ENCODE results near the gene RITA1.

The RITA1 gene

DNA sequence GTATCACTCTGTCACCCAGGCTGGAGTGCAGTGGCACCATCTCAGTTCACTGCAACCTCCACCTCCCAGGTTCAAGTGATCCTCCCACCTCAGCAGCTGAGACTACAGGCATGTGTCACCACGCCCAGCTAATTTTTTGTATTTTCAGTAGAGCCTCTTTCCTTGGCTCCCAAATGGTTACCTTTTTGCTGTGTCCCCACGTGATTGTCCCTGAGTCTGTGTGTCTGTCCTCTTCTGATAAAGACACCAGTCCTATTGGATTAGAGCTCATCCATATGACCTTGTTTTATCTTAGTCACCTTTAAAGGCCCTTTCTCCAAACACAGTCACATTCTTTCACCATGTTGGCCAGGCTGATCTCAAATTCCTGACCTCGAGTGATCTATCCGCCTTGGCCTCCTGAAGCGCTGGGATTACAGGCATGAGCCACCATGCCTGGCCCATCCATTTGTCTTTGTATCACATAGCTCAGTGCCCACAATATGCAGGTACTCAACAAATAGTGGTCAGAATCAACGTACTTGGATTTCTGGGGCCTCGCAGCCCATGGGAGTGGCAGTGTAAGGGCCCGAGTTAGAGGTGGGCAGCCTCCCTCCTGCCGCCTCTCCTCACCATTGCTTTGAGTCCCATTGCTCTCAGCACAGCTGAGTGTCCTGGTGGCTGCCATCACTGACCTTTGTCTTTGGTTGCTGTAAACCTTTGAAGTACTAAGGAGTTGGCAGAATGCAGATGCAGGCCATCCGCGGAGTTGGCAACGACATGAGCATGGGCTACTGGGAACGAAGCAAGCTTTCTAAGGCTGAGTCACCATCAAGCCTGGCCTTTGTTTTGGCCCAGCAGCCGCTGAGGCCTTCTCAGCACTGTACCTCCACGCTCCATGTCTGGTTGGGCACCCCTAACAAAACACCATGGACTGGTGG lies 45.1 kb downstream of the RITA1 start:
- H3K4me1 ChIP-seq (ENCODE audit: control insufficient read depth, insufficient read depth, low read length): peaks cover 31% of the 10 kb centered on the region
- peaks cover 46% of the 10 kb centered on the region for H3K36me3 ChIP-seq (ENCODE audit: insufficient read depth, low read length)
- no peak overlapping the region for H3K4me3 ChIP-seq (ENCODE audit: low read length)
- no peaks in the 10 kb centered on the region for H3K9me3 ChIP-seq (replicated peaks; ENCODE audit: low read length)
- no peak overlapping the region for H3K4me2 ChIP-seq (ENCODE audit: low read length)
- no peak overlapping the region for H3K9ac ChIP-seq (ENCODE audit: low read depth, low read length)
- H3K27me3 ChIP-seq (ENCODE audit: control insufficient read depth, insufficient read depth, low read length): no peaks in the 10 kb centered on the region

DNA sequence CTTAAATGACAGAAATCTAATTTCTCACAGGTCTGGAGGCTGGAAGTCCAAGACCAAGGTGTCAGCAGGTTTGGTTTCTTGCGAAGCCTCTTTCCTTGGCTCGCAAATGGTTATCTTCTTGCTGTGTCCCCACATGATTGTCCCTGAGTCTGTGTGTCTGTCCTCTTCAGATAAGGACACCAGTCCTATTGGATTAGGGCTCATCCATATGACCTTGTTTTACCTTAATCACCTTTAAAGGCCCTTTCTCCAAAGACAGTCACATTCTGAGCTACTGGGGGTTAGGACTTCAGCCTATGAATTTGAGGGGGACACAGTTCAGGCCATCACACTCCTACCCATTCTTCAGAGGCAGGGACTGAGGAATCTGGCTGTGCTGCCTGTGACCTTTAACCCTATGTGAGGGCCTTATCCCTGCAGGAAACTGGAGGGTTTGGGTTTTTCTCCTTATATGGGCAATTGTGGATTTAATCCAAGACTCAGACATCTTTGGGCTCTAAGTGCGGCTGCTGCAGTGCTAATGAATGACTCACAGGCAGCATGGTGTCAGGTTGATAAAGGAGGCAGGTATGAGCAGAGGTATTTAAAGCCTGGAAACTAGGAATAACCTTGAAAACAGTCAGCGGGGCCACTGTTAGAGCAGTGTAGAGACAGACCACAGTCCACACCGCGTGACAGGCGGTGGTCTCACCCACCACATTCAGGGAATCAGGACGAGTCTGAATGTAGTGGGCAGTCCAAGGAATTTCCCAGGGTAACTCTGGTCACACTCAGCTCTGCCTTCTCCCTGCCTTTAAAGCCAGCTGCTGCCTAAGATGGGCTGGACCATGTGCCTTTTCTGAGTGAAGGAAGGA lies 45.9 kb downstream of the RITA1 start:
- no peak overlapping the region for H3K4me3 ChIP-seq (ENCODE audit: low read length)
- no peaks in the 10 kb centered on the region for H3K27me3 ChIP-seq (ENCODE audit: control insufficient read depth, insufficient read depth, low read length)
- H3K4me2 ChIP-seq (ENCODE audit: low read length): no peak overlapping the region
- H3K4me1 ChIP-seq (ENCODE audit: control insufficient read depth, insufficient read depth, low read length): peaks cover 38% of the 10 kb centered on the region
- no peak overlapping the region for H3K9ac ChIP-seq (ENCODE audit: low read depth, low read length)
- H3K36me3 ChIP-seq (ENCODE audit: insufficient read depth, low read length): peaks cover 46% of the 10 kb centered on the region
- H3K9me3 ChIP-seq (replicated peaks; ENCODE audit: low read length): no peaks in the 10 kb centered on the region

DNA sequence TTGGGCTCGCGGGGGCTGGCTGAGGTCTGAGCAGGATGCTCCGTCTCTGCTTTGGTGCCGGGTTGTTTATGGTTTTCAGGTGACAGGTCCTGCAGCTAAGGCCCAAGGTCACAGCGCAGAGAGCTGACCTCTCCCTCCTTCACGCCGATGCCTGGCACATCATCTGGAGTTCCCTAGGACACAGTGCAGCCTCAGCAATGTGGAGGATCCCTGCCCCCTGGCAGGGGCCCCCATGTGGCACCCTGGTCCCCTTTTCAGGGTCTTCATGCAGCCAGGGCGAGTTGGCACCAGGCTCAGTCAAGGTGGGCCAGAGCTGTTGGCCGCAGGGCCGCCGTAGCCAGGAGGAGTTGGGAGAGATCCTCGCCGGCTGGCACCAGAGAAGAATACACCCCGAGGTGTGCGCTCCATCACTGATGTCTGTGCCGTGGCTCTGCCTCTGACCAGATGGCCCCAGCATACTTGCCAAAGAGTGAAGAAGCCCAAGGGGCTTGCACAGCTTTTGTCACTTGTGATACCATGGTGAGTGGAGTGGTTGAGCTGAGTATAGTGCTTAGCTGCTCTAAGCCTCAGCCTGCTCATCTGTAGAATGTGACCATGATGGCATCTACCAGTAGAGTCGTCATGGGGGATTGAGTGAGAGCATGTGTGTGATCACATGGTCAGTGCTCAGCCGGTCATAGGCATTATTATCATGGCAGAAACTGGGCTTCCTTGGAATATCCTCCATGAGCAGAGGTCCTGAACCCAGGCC lies 46.7 kb downstream of the RITA1 start:
- H3K4me3 ChIP-seq (ENCODE audit: low read length): peak overlapping the region; percentile 31

DNA sequence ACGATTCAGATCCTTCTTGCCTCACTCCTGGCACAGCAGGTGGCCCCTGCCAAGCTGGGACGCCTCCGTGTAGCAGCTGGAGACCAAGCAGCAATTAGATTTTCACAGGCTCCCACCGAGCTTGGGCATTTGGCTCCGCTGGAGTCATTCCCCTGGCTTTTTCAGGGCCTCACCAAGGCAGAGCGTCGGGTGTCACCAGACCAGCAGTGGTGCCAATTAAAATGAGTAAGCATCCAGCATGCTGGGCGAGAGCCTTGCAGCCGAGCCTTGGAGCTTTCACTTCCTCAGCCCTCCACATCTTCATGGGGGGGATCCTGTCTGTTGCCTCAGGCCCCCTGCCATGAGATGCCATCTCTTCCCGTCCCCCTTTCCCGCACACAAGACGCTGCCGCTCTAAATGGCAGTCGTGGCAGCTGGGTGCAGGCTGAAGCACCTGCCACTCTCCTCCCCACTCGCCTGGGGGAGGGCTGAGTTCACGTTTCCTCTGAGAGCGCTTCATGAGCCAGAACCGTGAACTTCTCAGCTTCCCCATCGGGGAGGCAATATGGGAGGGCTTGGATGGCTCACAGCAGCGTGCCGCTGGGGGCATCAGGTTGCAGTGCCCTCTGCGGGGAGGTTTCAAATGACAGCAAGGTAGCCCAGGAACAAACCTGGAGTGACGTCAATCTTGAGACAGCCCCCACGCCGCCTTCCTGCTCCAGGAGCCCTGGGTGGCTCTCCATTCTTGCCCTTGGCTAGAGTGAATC lies 47.5 kb downstream of the RITA1 start:
- peak overlapping the region; percentile 31 for H3K4me3 ChIP-seq (ENCODE audit: low read length)
- H3K9ac ChIP-seq (ENCODE audit: low read depth, low read length): peak overlapping the region; percentile 44
- H3K4me1 ChIP-seq (ENCODE audit: control insufficient read depth, insufficient read depth, low read length): peaks cover 50% of the 10 kb centered on the region
- peak overlapping the region; percentile 72 for H3K4me2 ChIP-seq (ENCODE audit: low read length)
- no peaks in the 10 kb centered on the region for H3K9me3 ChIP-seq (replicated peaks; ENCODE audit: low read length)
- peaks cover 39% of the 10 kb centered on the region for H3K36me3 ChIP-seq (ENCODE audit: insufficient read depth, low read length)
- no peaks in the 10 kb centered on the region for H3K27me3 ChIP-seq (ENCODE audit: control insufficient read depth, insufficient read depth, low read length)

More for the DNA sequence above, 46.7 kb downstream of the RITA1 start:
- H3K9ac ChIP-seq (ENCODE audit: low read depth, low read length): peak overlapping the region; percentile 44
- peak overlapping the region; percentile 72 for H3K4me2 ChIP-seq (ENCODE audit: low read length)
- no peaks in the 10 kb centered on the region for H3K27me3 ChIP-seq (ENCODE audit: control insufficient read depth, insufficient read depth, low read length)
- peaks cover 44% of the 10 kb centered on the region for H3K4me1 ChIP-seq (ENCODE audit: control insufficient read depth, insufficient read depth, low read length)
- peaks cover 46% of the 10 kb centered on the region for H3K36me3 ChIP-seq (ENCODE audit: insufficient read depth, low read length)
- H3K9me3 ChIP-seq (replicated peaks; ENCODE audit: low read length): no peaks in the 10 kb centered on the region

DNA sequence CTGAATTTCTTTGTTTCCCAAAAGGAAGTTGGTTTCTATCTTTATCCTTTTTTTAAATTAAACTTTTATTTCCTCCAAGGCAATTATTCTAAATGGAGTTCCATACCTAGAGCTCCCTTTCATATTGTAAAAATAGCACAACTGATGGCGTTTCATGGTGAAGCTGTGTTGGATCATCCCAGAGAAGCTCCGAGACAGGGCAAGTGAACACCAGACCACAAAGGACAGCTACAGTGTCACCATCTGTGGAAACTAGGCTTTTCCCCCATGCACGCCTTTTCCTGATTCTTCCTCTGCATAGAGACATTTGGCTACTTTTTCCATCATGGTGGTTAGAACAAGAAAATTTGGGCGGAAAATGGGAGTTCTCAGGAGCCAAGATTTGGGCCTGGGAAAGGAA lies 48.4 kb downstream of the RITA1 start:
- H3K4me1 ChIP-seq (ENCODE audit: control insufficient read depth, insufficient read depth, low read length): peaks cover 59% of the 10 kb centered on the region
- H3K9ac ChIP-seq (ENCODE audit: low read depth, low read length): no peak overlapping the region
- H3K4me2 ChIP-seq (ENCODE audit: low read length): no peak overlapping the region
- H3K9me3 ChIP-seq (replicated peaks; ENCODE audit: low read length): no peaks in the 10 kb centered on the region
- no peak overlapping the region for H3K4me3 ChIP-seq (ENCODE audit: low read length)
- no peaks in the 10 kb centered on the region for H3K27me3 ChIP-seq (ENCODE audit: control insufficient read depth, insufficient read depth, low read length)
- peaks cover 34% of the 10 kb centered on the region for H3K36me3 ChIP-seq (ENCODE audit: insufficient read depth, low read length)

GRCh38 chr12:113234483-113234882 lies 49.0 kb downstream of the RITA1 start:
- Histone ChIP-seq H3K9me3 (replicated peaks; ENCODE audit: low read length) (no peaks in the 10 kb centered on the region), H3K4me1 (ENCODE audit: control insufficient read depth, insufficient read depth, low read length) (peaks cover 64% of the 10 kb centered on the region), H3K4me2 (ENCODE audit: low read length) (no peak overlapping the region), H3K27me3 (ENCODE audit: control insufficient read depth, insufficient read depth, low read length) (no peaks in the 10 kb centered on the region), H3K36me3 (ENCODE audit: insufficient read depth, low read length) (peaks cover 33% of the 10 kb centered on the region), H3K4me3 (ENCODE audit: low read length) (no peak overlapping the region), H3K9ac (ENCODE audit: low read depth, low read length) (no peak overlapping the region)

GRCh38 chr12:113235976-113236375 lies 50.5 kb downstream of the RITA1 start:
- H3K4me1 ChIP-seq (ENCODE audit: control insufficient read depth, insufficient read depth, low read length): peaks cover 74% of the 10 kb centered on the region
- H3K9ac ChIP-seq (ENCODE audit: low read depth, low read length): no peak overlapping the region

GRCh38 chr12:113236539-113237399 lies 51.2 kb downstream of the RITA1 start:
- H3K4me1 ChIP-seq (ENCODE audit: control insufficient read depth, insufficient read depth, low read length): peaks cover 73% of the 10 kb centered on the region
- H3K9me3 ChIP-seq (replicated peaks; ENCODE audit: low read length): no peaks in the 10 kb centered on the region
- H3K4me3 ChIP-seq (ENCODE audit: low read length): no peak overlapping the region
- H3K4me2 ChIP-seq (ENCODE audit: low read length): no peak overlapping the region
- no peak overlapping the region for H3K9ac ChIP-seq (ENCODE audit: low read depth, low read length)
- H3K36me3 ChIP-seq (ENCODE audit: insufficient read depth, low read length): peaks cover 14% of the 10 kb centered on the region
- H3K27me3 ChIP-seq (ENCODE audit: control insufficient read depth, insufficient read depth, low read length): no peaks in the 10 kb centered on the region

More at GRCh38 chr12:113235976-113236375, 50.5 kb downstream of the RITA1 start:
- Histone ChIP-seq H3K9me3 (replicated peaks; ENCODE audit: low read length) (no peaks in the 10 kb centered on the region), H3K4me2 (ENCODE audit: low read length) (no peak overlapping the region), H3K36me3 (ENCODE audit: insufficient read depth, low read length) (peaks cover 21% of the 10 kb centered on the region), H3K4me3 (ENCODE audit: low read length) (no peak overlapping the region), H3K27me3 (ENCODE audit: control insufficient read depth, insufficient read depth, low read length) (no peaks in the 10 kb centered on the region)

GRCh38 chr12:113237748-113238147 lies 52.2 kb downstream of the RITA1 start:
- peaks cover 5% of the 10 kb centered on the region for H3K36me3 ChIP-seq (ENCODE audit: insufficient read depth, low read length)
- H3K9ac ChIP-seq (ENCODE audit: low read depth, low read length): no peak overlapping the region
- no peak overlapping the region for H3K4me3 ChIP-seq (ENCODE audit: low read length)
- H3K9me3 ChIP-seq (replicated peaks; ENCODE audit: low read length): no peaks in the 10 kb centered on the region
- peaks cover 73% of the 10 kb centered on the region for H3K4me1 ChIP-seq (ENCODE audit: control insufficient read depth, insufficient read depth, low read length)
- H3K4me2 ChIP-seq (ENCODE audit: low read length): no peak overlapping the region
- no peaks in the 10 kb centered on the region for H3K27me3 ChIP-seq (ENCODE audit: control insufficient read depth, insufficient read depth, low read length)

DNA sequence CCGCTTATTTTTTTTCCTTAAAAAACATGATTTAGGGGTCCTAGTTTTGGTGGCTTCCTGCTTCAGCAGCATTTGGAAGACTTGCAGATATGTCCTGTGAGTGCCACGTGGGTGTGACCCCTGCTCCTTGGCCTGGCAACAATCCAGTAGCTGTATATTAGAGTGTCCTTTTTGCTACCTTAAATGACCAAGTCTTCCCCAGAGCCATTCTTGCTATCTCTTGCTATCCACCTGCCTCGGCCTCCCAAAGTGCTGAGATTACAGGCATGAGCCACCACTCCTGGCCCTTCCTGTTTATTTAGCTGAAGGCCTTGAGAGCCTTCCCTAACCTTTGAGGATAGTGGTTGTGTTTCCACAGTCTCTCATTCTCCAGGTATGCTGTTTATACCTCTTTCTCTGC lies 52.8 kb downstream of the RITA1 start:
- H3K9ac ChIP-seq (ENCODE audit: low read depth, low read length): no peak overlapping the region
- H3K36me3 ChIP-seq (ENCODE audit: insufficient read depth, low read length): peaks cover 5% of the 10 kb centered on the region
- H3K4me1 ChIP-seq (ENCODE audit: control insufficient read depth, insufficient read depth, low read length): peaks cover 69% of the 10 kb centered on the region
- H3K4me3 ChIP-seq (ENCODE audit: low read length): no peak overlapping the region
- no peak overlapping the region for H3K4me2 ChIP-seq (ENCODE audit: low read length)
- no peaks in the 10 kb centered on the region for H3K27me3 ChIP-seq (ENCODE audit: control insufficient read depth, insufficient read depth, low read length)
- H3K9me3 ChIP-seq (replicated peaks; ENCODE audit: low read length): no peaks in the 10 kb centered on the region

Measured in skeletal muscle satellite cell (primary cell).